Parathyroid adenoma (tissue), 2 donors: ENCODE results near the gene FAM20C.

Source experiments
- H2AFZ ChIP-seq: fragments of 300-600 bp; sonication (generic); one replicate; pipeline ENCODE4 v1.7.0; 2017; ENCODE audit warnings: antibody characterized with exemption, mild to moderate bottlenecking
- H3K27ac ChIP-seq: fragments of 300-600 bp; sonication (generic); one replicate; pipeline ENCODE4 v1.7.0; 2017
- H3K27me3 ChIP-seq: fragments of 300-600 bp; sonication (generic); one replicate; pipeline ENCODE4 v1.7.0; 2017; ENCODE audit warnings: low read length; ENCODE audit not compliant: control insufficient read depth, insufficient read depth
- H3K36me3 ChIP-seq: fragments of 300-600 bp; sonication (generic); one replicate; pipeline ENCODE4 v1.7.0; 2017; ENCODE audit warnings: low read length; ENCODE audit not compliant: control insufficient read depth, insufficient read depth
- H3K4me1 ChIP-seq: fragments of 300-600 bp; sonication (generic); one replicate; pipeline ENCODE4 v1.7.0; 2017; ENCODE audit warnings: control low read depth
- H3K4me2 ChIP-seq: fragments of 300-600 bp; sonication (generic); one replicate; pipeline ENCODE4 v1.7.0; 2017; ENCODE audit warnings: low read length
- H3K4me3 ChIP-seq: fragments of 300-600 bp; sonication (generic); one replicate; pipeline ENCODE4 v1.7.0; 2017; ENCODE audit warnings: low read depth, low read length
- H3K79me2 ChIP-seq: fragments of 300-600 bp; sonication (generic); one replicate; pipeline ENCODE4 v1.7.0; 2017; ENCODE audit warnings: control low read depth
- H3K9ac ChIP-seq: fragments of 300-600 bp; sonication (generic); one replicate; pipeline ENCODE4 v1.7.0; 2017; ENCODE audit warnings: mild to moderate bottlenecking
- H3K9me3 ChIP-seq: fragments of 300-600 bp; sonication (generic); one replicate; pipeline ENCODE4 v1.7.0; 2017; ENCODE audit warnings: low read length; ENCODE audit not compliant: control insufficient read depth
- TF ChIP-seq, protein P1 (sequence below): fragments of 300-600 bp; sonication (generic); IDR thresholded peaks from one replicate; pipeline ENCODE4 v1.7.0; 2017; ENCODE audit warnings: antibody characterized with exemption, mild to moderate bottlenecking
- donor health status: primary hyperparathyroidism.

The FAM20C gene

DNA sequence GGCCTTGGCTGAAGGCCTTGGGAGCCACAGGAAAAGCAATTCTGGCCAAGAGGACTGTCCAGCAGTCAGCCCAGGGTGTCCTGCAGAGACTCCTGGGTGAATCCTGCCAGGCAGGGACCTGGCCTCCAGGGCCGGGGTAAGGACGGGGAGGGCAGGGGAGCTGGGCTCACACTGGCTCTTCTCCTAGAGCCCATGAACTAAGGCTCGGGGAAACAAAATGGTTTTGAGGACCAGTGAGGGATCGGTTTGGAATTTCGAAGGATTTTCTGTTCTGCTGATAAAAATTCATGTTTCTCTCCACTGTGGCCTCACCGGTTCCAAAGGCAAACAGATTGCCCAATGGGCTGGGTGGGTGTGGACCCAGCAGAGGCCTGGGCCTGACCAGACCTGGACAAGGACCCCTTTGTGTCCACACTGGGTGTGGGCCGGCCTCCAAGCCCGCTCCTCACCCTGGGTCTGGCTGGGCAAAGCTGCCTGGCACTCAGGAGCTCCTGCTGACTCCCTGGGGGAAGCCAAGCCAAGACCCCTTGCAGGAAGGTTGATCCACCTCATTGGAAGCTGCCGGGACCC, 27.3 kb downstream of the FAM20C start:
- Histone ChIP-seq H3K27ac (no peak overlapping the region), H3K9me3 (no peaks in the 10 kb centered on the region), H3K9ac (no peak overlapping the region), H2AFZ (no peak overlapping the region), H3K79me2 (no peaks in the 10 kb centered on the region), H3K27me3 (no peaks in the 10 kb centered on the region), H3K4me1 (no peaks in the 10 kb centered on the region), H3K4me3 (no peak overlapping the region), H3K36me3 (no peaks in the 10 kb centered on the region), H3K4me2 (no peak overlapping the region)
- TF ChIP-seq, protein P1, sequence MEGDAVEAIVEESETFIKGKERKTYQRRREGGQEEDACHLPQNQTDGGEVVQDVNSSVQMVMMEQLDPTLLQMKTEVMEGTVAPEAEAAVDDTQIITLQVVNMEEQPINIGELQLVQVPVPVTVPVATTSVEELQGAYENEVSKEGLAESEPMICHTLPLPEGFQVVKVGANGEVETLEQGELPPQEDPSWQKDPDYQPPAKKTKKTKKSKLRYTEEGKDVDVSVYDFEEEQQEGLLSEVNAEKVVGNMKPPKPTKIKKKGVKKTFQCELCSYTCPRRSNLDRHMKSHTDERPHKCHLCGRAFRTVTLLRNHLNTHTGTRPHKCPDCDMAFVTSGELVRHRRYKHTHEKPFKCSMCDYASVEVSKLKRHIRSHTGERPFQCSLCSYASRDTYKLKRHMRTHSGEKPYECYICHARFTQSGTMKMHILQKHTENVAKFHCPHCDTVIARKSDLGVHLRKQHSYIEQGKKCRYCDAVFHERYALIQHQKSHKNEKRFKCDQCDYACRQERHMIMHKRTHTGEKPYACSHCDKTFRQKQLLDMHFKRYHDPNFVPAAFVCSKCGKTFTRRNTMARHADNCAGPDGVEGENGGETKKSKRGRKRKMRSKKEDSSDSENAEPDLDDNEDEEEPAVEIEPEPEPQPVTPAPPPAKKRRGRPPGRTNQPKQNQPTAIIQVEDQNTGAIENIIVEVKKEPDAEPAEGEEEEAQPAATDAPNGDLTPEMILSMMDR: no peak

DNA sequence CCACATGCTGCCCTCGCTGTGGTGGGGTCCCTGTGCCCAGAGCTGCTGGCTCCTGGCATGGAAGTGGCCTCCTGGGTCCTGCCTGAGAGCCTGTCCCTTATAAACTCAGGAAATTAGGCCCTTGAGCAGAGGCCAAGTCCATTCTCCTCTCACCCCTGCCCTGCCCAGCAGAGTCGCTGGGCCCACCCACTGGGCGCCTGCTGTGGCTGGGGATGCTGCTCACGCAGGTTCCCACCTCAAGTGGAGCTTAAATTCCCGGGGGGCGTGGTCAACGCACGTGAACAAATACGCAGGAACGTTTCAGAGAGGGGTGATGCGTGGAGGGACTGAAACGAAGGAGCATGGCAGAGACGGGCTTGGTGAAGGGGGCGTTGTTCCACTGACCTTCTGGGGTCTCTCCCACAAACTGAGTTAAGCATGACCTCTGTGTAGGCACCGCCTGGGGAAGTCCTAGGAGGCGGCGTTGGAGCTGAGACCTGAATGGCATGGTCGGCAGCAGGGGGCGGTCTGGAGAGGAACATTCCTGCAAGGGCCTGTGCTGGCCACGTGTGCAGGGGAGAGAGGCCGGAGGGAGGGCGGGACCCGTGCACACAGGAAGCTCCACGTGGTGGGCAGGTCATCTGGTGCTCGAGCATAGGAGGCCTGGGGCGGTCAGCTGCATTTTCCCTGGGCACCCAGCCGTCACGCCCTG, 27.9 kb downstream of the FAM20C start:
- Histone ChIP-seq H3K4me2 (no peak overlapping the region), H2AFZ (no peak overlapping the region), H3K79me2 (no peaks in the 10 kb centered on the region), H3K27me3 (no peaks in the 10 kb centered on the region), H3K9ac (no peak overlapping the region), H3K4me3 (no peak overlapping the region), H3K27ac (no peak overlapping the region), H3K9me3 (no peaks in the 10 kb centered on the region), H3K36me3 (no peaks in the 10 kb centered on the region), H3K4me1 (no peaks in the 10 kb centered on the region)
- TF ChIP-seq, protein P1: no peak

DNA sequence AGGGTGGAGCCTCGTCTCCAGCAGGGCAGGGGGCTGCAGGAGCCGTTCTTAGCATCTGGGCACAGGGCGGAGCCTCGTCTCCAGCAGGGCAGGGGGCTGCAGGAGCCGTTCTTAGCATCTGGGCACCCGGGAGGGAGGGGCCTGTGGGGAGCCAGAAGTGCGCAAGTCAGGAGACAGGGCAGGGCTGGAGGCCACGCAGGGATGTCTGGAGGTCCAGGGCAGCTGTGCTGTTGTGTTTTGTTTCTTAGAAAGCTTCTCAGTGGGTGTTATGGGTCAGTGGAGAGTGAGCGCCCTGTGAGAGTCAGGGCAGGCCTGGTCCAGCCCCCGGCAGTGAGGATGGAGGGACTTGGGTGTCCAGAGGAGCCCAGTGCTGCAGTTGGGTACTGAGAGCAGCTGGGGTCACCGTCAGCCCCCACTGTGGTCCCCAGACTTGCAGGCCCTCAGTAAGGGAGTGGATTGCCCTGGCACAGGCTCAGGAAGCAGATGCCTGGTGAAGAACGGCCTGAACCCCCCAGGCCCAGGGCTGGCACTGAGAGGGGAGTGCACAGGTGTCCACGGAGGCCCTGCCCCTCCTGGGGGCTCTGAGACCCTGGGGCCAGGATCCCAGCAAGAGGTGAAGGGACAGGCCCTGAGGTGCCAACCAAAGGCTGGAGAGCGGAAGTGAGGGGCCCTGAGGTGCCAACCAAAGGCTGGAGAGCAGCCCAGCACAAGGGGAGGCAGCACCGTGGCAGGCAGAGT, 29.8 kb downstream of the FAM20C start:
- Histone ChIP-seq H3K4me1 (no peaks in the 10 kb centered on the region), H3K27me3 (no peaks in the 10 kb centered on the region), H3K4me2 (no peak overlapping the region), H3K9ac (no peak overlapping the region), H3K9me3 (no peaks in the 10 kb centered on the region), H3K27ac (no peak overlapping the region), H3K36me3 (no peaks in the 10 kb centered on the region), H2AFZ (no peak overlapping the region), H3K4me3 (no peak overlapping the region), H3K79me2 (no peaks in the 10 kb centered on the region)
- TF ChIP-seq, protein P1: no peak

DNA sequence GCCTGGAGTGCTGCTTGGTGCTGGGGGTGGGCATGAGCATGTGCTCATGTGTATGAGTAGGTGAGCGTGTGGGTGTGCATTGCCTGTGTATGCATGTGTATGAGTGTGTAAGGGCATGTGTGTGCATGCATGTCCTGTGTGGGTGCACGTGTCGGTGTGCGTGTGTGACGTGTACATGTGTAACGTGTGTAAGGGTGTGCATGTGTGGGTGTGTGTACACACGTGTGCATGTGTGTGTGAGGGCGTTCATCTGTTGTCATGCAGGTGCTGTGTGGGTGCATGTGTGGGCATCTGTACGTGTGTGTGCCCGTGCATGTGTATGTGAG, 30.3 kb downstream of the FAM20C start:
- Histone ChIP-seq H3K27ac (no peak overlapping the region), H3K4me1 (no peaks in the 10 kb centered on the region), H3K79me2 (no peaks in the 10 kb centered on the region), H3K9ac (no peak overlapping the region), H3K27me3 (no peaks in the 10 kb centered on the region), H3K4me2 (no peak overlapping the region), H2AFZ (no peak overlapping the region), H3K36me3 (no peaks in the 10 kb centered on the region), H3K9me3 (no peaks in the 10 kb centered on the region), H3K4me3 (no peak overlapping the region)
- TF ChIP-seq, protein P1: no peak
